Activated naive CD8-positive, alpha-beta T cell (primary cell): ENCODE data around the gene CYTH3.

Source experiments
- H3K27ac Mint-ChIP-seq: one replicate; pipeline ENCODE4 v1.8.0; 2021; ENCODE audit warnings: mixed read lengths
- H3K27me3 Mint-ChIP-seq: one replicate; pipeline ENCODE4 v1.8.0; 2021; ENCODE audit warnings: mixed read lengths
- H3K36me3 Mint-ChIP-seq: one replicate; pipeline ENCODE4 v1.8.0; 2021; ENCODE audit warnings: mixed read lengths
- H3K4me1 Mint-ChIP-seq: one replicate; pipeline ENCODE4 v1.8.0; 2021; ENCODE audit warnings: low read depth, mixed read lengths
- H3K4me3 Mint-ChIP-seq: one replicate; pipeline ENCODE4 v1.8.0; 2021; ENCODE audit warnings: mild to moderate bottlenecking, mixed read lengths
- H3K9me3 Mint-ChIP-seq: one replicate; pipeline ENCODE4 v1.8.0; 2021; ENCODE audit warnings: low read depth, mixed read lengths

Gene CYTH3

DNA sequence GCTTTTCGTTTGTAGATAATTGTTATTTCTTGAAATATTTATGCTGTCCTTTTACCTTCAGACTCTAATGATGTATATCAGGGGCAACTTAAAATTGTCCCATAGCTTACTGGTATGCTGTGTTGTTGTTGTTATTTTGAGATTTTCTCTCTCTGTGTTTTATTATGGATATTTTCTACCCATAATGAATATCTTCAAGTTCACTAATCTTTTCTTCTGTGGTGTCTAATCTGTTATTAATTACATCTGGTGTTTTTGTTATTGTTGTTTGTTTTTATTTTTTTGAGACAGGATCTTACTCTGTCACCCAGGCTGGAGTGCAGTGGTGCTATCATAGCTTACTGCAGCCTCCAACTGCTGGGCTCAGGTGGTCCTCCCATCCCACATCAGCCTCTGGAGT lies 139.2 kb downstream of the CYTH3 start:
- H3K27me3 Mint-ChIP-seq, result no peaks in the 10 kb centered on the region
- H3K4me3 Mint-ChIP-seq, result no peak overlapping the region
- H3K9me3 Mint-ChIP-seq, result no peaks in the 10 kb centered on the region
- peaks cover 3% of the 10 kb centered on the region for H3K4me1 Mint-ChIP-seq
- no peak overlapping the region for H3K27ac Mint-ChIP-seq
- H3K36me3 Mint-ChIP-seq, result peaks cover 6% of the 10 kb centered on the region

DNA sequence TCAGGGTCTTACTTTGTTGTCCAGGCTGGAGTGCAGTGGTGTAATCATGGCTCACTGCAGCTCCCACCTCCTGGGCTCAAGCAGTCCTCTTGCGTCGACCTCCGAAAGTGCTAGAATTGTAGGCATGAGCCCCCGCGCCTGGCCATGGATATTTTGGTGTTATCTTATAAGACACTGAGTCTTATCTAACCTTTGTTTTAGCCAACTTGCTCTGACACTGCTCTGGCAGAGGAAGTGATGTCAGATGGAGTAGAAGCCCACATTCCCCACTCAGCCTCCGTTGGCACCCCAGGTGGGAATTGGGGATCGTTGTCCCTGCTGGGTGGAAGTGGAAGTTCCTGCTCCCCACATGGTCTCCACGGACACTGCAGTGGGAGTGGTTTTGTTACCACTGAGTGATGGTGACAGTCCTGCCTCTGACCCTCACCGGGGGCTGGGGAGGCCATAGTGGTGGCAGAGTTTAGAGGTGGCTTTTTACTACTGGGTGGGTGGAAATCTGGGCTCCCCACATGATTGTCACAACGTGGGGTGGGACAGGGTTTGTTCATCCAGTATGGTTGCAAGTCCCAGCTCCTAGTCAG lies 142.3 kb downstream of the CYTH3 start:
- Mint-ChIP-seq H3K4me3 (no peak overlapping the region), H3K27me3 (no peaks in the 10 kb centered on the region), H3K9me3 (no peaks in the 10 kb centered on the region), H3K27ac (no peak overlapping the region), H3K4me1 (peaks cover 12% of the 10 kb centered on the region), H3K36me3 (peaks cover 11% of the 10 kb centered on the region)

DNA sequence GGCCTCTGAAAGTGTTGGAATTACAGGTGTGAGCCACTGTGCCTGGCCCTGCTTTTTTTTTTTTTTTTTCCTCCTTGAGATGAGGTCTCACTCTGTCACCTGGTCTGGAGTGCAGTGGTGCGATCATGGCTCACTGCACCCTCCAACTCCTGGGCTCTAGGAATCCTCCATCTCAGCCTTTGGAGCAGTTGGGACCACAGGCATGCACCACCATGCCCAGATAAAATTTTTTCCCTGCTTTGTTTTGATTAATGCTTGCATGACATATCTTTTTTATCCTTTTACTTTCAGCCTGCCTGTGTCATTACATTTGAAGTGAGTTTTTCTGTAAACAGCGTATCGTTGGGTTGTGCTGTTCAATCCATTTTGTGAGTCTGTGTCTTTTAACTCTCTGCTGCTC lies 144.2 kb downstream of the CYTH3 start:
- no peak overlapping the region for H3K27ac Mint-ChIP-seq
- H3K36me3 Mint-ChIP-seq, result peaks cover 11% of the 10 kb centered on the region
- H3K4me1 Mint-ChIP-seq, result peaks cover 12% of the 10 kb centered on the region
- no peak overlapping the region for H3K4me3 Mint-ChIP-seq
- H3K9me3 Mint-ChIP-seq, result no peaks in the 10 kb centered on the region
- H3K27me3 Mint-ChIP-seq, result no peaks in the 10 kb centered on the region

- H3K4me3 Mint-ChIP-seq, result no peak overlapping the region
- no peak overlapping the region for H3K27ac Mint-ChIP-seq
- H3K4me1 Mint-ChIP-seq, result peaks cover 12% of the 10 kb centered on the region
- H3K9me3 Mint-ChIP-seq, result no peaks in the 10 kb centered on the region
- peaks cover 10% of the 10 kb centered on the region for H3K36me3 Mint-ChIP-seq
- H3K27me3 Mint-ChIP-seq, result no peaks in the 10 kb centered on the region
Observed at GRCh38 chr7:6127110-6127490, 145.3 kb downstream of the CYTH3 start.

GRCh38 chr7:6123843-6124242 lies 148.6 kb downstream of the CYTH3 start:
- Mint-ChIP-seq H3K27ac (no peak overlapping the region), H3K9me3 (peaks cover 6% of the 10 kb centered on the region), H3K27me3 (no peaks in the 10 kb centered on the region), H3K4me1 (peaks cover 10% of the 10 kb centered on the region), H3K36me3 (peaks cover 27% of the 10 kb centered on the region), H3K4me3 (no peak overlapping the region)

DNA sequence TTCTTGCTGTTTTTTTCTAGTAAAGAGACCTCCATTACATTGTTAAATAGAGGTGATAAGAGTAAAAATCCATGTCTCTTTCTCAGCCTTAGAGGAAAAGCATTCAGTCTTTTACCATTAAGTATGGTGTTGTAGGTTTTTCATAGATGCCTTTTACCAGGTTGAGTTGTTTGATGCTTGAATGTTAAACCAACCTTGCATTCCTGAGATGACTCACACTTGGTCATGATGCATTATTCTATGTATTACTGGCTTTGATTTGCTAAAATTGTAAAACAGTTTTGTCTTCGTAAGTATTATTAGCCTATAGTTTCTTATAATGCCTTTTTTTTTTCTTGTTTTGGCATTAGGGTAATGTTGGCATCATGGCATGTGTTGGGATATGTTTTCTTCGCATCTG lies 151.3 kb downstream of the CYTH3 start:
- Mint-ChIP-seq H3K27me3 (no peaks in the 10 kb centered on the region), H3K9me3 (peaks cover 6% of the 10 kb centered on the region), H3K4me3 (no peak overlapping the region), H3K4me1 (peaks cover 12% of the 10 kb centered on the region), H3K27ac (no peak overlapping the region), H3K36me3 (peaks cover 29% of the 10 kb centered on the region)

GRCh38 chr7:6117533-6117932 lies 154.9 kb downstream of the CYTH3 start:
- H3K27me3 Mint-ChIP-seq, result no peaks in the 10 kb centered on the region
- peaks cover 6% of the 10 kb centered on the region for H3K9me3 Mint-ChIP-seq
- H3K4me1 Mint-ChIP-seq, result peaks cover 9% of the 10 kb centered on the region
- H3K27ac Mint-ChIP-seq, result peak overlapping the region; percentile 2
- no peak overlapping the region for H3K4me3 Mint-ChIP-seq
- H3K36me3 Mint-ChIP-seq, result peaks cover 23% of the 10 kb centered on the region

DNA sequence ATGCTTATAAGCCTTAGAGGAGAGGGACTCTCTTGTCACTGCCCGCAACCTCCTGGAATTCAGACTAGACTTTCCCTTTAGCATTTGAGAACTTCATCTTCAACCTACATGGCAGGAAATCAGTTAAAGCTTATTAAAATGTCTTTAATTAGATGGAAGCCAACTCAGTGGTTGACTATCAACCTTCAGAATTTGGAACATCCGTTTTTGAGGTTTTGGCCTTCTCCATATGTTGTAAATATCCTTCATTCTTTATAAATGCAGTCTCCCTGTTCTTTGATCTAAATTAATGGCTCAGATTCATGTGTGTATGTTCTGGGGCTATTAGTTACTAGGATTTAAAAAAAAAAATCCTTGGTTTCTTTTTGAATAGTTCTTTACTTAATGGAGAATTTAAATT lies 156.2 kb downstream of the CYTH3 start:
- Mint-ChIP-seq H3K27me3 (no peaks in the 10 kb centered on the region), H3K4me1 (peaks cover 10% of the 10 kb centered on the region), H3K36me3 (peaks cover 13% of the 10 kb centered on the region), H3K9me3 (peaks cover 2% of the 10 kb centered on the region), H3K4me3 (no peak overlapping the region), H3K27ac (no peak overlapping the region)
